ENCODE measurements around the gene PLXNB1. TPM values are rescaled to one million over a fixed set of nuclear protein-coding genes. Genes with fewer than 3 reads are reported as not detected.

Gene PLXNB1
- polyA plus RNA-seq, 1 donor: 121 TPM

DNA sequence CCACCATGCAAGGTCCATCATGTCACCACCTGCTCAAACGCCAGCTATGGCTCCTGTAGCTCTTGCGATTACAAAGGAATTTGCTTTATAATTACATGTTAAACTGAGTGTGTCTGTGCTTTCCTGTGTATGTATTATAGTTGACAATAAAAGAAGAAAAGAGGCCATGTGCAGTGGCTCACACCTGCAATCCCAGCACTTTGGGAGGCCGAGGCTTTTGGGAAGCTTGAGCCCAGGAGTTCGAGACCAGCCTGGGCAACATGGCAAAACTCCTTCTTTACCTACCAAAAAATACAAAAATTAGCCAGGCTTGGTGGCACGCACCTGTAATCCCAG, 43.7 kb upstream of the PLXNB1 start:
- no peak for DNase-seq
- Histone ChIP-seq H3K27ac (ENCODE audit: low read length) (peak overlapping the region; percentile 95), H3K9me3 (ENCODE audit: control insufficient read depth, low read depth, low read length) (no peaks in the 10 kb centered on the region), H3K36me3 (ENCODE audit: control insufficient read depth, insufficient read depth, low read length) (peaks cover 21% of the 10 kb centered on the region), H3K4me3 (ENCODE audit: low read length) (no peak overlapping the region), H3K27me3 (ENCODE audit: control insufficient read depth, insufficient read depth, low read length) (no peaks in the 10 kb centered on the region), H3K4me1 (ENCODE audit: control insufficient read depth, insufficient read depth, low read length) (peaks cover 47% of the 10 kb centered on the region)
- 100% methylated on average over 1 of the region's 5 CpGs for WGBS (ENCODE audit: insufficient coverage, low lambda C conversion rate)

DNA sequence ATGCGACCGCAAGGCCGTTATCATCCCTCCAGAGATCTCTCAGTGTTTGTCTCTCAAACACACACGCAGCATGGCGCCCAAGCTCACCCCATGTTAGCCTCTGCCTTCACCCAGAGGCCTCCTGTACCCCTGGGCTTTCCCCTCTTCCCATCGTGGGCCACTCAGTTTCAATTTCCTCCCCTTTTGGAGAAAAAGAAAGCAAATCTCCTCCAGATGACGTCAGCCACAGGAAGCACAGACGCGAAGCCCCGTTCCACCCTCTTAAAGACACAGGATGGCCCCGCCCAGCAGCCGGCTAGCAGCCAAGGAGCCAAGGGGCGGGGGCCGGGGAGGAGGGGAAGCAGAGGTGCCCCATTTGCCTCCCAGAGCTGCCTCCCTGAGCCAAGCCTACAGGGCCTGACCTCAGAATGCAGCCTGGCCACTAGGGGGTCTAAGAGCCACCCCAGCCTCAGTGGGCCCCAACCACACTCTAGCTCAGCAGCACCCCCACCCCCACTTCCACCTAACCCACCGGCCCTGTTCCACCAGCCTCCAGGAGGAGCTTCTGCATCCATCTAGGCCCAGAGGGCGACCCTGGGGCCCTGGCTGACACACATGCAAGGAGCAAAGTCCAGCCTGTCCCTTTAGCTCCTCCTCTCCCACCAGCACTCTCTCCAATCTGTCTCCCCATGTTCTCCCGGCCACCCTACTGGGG, 43.2 kb upstream of the PLXNB1 start:
- Histone ChIP-seq H3K36me3 (ENCODE audit: control insufficient read depth, insufficient read depth, low read length) (peaks cover 26% of the 10 kb centered on the region), H3K4me1 (ENCODE audit: control insufficient read depth, insufficient read depth, low read length) (peaks cover 53% of the 10 kb centered on the region)
- no CpG with 5 or more reads among the region's 17 CpGs for WGBS (ENCODE audit: insufficient coverage, low lambda C conversion rate)

DNA sequence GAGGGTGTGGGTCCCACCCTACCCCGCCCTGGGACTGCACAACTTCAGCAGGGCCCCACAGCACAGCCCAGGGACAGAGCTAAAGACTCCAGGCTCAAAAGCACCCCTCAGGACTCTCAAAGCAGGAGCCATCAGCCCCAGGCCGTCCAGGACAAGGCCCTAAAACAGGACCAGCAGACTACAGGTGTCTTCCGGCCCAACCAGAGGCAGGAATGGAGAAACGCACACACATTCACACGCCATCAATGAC, 42.7 kb upstream of the PLXNB1 start:
- peak overlapping the region; percentile 69 for H3K4me3 ChIP-seq (ENCODE audit: low read length)
- H3K4me1 ChIP-seq (ENCODE audit: control insufficient read depth, insufficient read depth, low read length): peaks cover 55% of the 10 kb centered on the region
- H3K9me3 ChIP-seq (ENCODE audit: control insufficient read depth, low read depth, low read length): no peaks in the 10 kb centered on the region
- no CpG with 5 or more reads among the region's 5 CpGs for WGBS (ENCODE audit: insufficient coverage, low lambda C conversion rate)
- DNase-seq: no peak
- H3K27ac ChIP-seq (ENCODE audit: low read length): peak overlapping the region; percentile 95
- no peaks in the 10 kb centered on the region for H3K27me3 ChIP-seq (ENCODE audit: control insufficient read depth, insufficient read depth, low read length)
- H3K36me3 ChIP-seq (ENCODE audit: control insufficient read depth, insufficient read depth, low read length): peaks cover 30% of the 10 kb centered on the region

More for the DNA sequence above, 43.2 kb upstream of the PLXNB1 start:
- peak; percentile 95 to 99 for DNase-seq
- H3K27ac ChIP-seq (ENCODE audit: low read length): peak overlapping the region; percentile 95
- peak overlapping the region; percentile 69 for H3K4me3 ChIP-seq (ENCODE audit: low read length)
- H3K9me3 ChIP-seq (ENCODE audit: control insufficient read depth, low read depth, low read length): no peaks in the 10 kb centered on the region
- H3K27me3 ChIP-seq (ENCODE audit: control insufficient read depth, insufficient read depth, low read length): no peaks in the 10 kb centered on the region

DNA sequence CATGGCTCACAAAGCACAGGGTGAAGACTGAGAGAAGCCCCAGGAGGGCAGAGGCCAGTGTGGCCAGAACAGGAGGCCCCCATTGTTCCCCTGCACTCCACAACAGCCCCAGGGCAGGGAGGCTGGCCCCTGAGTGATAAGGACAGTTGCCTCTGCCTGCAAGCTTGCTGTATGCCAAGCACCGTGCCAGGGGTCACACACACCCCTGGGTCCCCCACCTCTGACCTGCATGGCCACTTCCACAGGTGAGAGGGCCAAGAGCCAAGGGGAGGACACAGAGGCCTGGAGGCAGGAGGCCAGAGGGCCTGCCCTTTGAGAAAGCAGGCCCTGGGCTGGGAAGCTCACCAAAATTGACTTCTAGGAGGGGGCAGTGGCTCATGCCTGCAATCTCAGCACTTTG, 40.4 kb upstream of the PLXNB1 start:
- Histone ChIP-seq H3K9me3 (ENCODE audit: control insufficient read depth, low read depth, low read length) (no peaks in the 10 kb centered on the region), H3K27ac (ENCODE audit: low read length) (peak overlapping the region; percentile 34), H3K27me3 (ENCODE audit: control insufficient read depth, insufficient read depth, low read length) (no peaks in the 10 kb centered on the region), H3K36me3 (ENCODE audit: control insufficient read depth, insufficient read depth, low read length) (peaks cover 40% of the 10 kb centered on the region), H3K4me1 (ENCODE audit: control insufficient read depth, insufficient read depth, low read length) (peaks cover 78% of the 10 kb centered on the region), H3K4me3 (ENCODE audit: low read length) (no peak overlapping the region)
- peak in 1 of 2 donors; percentile 42 for DNase-seq
- WGBS (ENCODE audit: insufficient coverage, low lambda C conversion rate): no CpG with 5 or more reads among the region's 1 CpG

DNA sequence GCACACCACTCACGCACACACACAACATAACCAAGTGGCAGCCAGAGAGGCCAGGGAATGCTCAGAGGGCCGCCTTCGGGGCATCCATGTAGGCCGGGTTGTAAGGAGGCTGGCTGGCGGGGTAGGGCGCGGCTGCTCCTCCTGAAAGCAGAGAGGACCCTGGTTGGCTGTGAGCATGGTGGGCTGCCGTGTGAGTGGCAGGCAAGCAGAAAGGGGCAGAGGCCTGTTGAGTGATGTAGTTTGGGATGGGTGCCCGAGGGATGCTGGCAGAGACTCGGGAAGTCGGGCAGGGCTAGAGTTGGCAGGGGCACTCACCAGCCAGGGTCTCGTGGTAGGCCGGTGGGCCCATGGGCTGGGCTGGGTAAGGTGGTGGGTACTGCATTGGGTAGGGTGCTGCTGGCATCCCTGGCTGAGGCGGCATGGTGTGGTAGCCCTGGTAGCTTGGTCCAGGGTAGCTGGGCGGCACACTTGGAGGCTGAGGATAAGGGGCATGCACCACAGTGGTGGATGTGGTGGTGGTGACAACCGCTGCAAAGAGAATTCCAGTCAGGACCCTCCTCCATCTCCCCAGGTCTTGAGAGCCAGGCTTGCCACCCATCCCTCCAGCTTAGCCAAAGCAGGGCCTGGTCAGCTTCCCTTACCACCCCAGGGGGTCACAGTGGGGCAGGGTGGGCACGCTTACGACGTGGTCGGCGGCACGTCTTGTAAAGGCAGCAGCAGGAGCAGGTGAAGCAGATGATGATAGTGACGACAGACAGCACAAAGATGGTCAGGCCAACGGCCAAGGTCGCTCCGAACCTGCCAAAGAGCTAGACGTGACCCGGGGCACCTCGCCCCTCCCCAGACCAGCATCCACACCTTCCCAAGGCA, 39.4 kb upstream of the PLXNB1 start:
- Histone ChIP-seq H3K27ac (ENCODE audit: low read length) (peak overlapping the region; percentile 34), H3K4me3 (ENCODE audit: low read length) (no peak overlapping the region), H3K36me3 (ENCODE audit: control insufficient read depth, insufficient read depth, low read length) (peaks cover 43% of the 10 kb centered on the region), H3K4me1 (ENCODE audit: control insufficient read depth, insufficient read depth, low read length) (peaks cover 76% of the 10 kb centered on the region), H3K9me3 (ENCODE audit: control insufficient read depth, low read depth, low read length) (no peaks in the 10 kb centered on the region), H3K27me3 (ENCODE audit: control insufficient read depth, insufficient read depth, low read length) (no peaks in the 10 kb centered on the region)
- no CpG with 5 or more reads among the region's 29 CpGs for WGBS (ENCODE audit: insufficient coverage, low lambda C conversion rate)
- no peak for DNase-seq

DNA sequence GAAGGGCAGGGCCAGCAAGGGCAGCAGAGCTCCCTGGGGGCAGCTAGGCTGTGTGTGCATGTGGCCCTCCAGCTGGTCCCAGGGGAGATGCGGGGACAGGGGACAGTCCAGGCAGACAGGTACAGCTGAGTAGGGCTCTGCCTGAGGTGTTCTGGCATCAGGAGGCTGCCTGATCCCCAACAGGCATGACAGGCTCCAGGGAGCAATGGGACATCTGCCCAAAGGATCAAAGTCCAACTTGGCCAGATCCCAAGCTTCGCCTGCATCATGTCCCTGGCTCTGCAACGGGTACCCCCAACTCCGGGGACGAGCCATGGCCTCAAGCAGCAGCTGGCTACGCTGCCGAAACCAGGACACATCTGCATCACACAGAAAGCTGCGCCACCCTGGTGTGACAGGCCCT, 38.4 kb upstream of the PLXNB1 start:
- no peak overlapping the region for H3K4me3 ChIP-seq (ENCODE audit: low read length)
- peak; percentile 30 to 62 for DNase-seq
- H3K36me3 ChIP-seq (ENCODE audit: control insufficient read depth, insufficient read depth, low read length): peaks cover 43% of the 10 kb centered on the region
- no peaks in the 10 kb centered on the region for H3K9me3 ChIP-seq (ENCODE audit: control insufficient read depth, low read depth, low read length)
- peaks cover 66% of the 10 kb centered on the region for H3K4me1 ChIP-seq (ENCODE audit: control insufficient read depth, insufficient read depth, low read length)
- WGBS (ENCODE audit: insufficient coverage, low lambda C conversion rate): no CpG with 5 or more reads among the region's 8 CpGs
- H3K27ac ChIP-seq (ENCODE audit: low read length): peak overlapping the region; percentile 18
- H3K27me3 ChIP-seq (ENCODE audit: control insufficient read depth, insufficient read depth, low read length): no peaks in the 10 kb centered on the region

DNA sequence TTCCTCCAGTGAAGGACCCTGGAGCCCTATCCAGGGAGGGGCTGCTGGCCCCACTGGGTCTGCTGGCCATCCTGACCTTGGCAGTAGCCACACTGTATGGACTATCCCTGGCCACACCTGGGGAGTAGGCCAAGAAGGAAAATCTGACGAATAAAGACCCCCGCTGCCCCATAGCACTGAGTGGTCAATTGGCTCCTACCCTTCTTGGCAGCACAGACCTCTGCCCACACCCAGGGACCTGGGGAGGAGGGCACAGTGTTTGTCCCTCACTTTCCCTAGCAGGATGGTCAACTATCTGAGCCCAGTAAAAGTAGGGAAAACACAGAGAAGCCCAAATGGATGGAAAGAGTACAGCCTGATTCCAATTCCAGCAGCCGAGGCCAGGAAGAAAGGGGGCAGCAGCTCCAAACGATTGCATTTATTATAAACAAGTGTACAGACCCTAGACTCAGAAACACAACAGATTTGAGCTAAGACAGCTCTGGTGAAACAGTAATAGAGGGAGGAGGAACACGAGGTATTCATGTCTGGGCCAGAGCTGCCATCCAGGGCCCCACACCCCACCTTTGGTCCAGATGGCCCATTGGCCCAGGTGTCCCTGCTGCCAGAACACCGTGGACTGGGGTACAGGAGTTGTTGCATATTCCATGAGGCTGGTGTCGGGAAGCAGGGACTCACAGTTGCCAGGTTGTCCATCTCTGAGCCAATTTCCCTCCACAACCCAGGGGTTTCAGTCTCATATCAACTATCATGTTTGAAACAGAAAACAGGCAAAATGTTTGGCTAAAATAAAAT, 37.8 kb upstream of the PLXNB1 start:
- Histone ChIP-seq H3K27me3 (ENCODE audit: control insufficient read depth, insufficient read depth, low read length) (no peaks in the 10 kb centered on the region), H3K4me1 (ENCODE audit: control insufficient read depth, insufficient read depth, low read length) (peaks cover 64% of the 10 kb centered on the region), H3K27ac (ENCODE audit: low read length) (peak overlapping the region; percentile 99), H3K36me3 (ENCODE audit: control insufficient read depth, insufficient read depth, low read length) (peaks cover 45% of the 10 kb centered on the region), H3K9me3 (ENCODE audit: control insufficient read depth, low read depth, low read length) (no peaks in the 10 kb centered on the region), H3K4me3 (ENCODE audit: low read length) (no peak overlapping the region)
- DNase-seq: no peak
- WGBS (ENCODE audit: insufficient coverage, low lambda C conversion rate): no CpG with 5 or more reads among the region's 7 CpGs

DNA sequence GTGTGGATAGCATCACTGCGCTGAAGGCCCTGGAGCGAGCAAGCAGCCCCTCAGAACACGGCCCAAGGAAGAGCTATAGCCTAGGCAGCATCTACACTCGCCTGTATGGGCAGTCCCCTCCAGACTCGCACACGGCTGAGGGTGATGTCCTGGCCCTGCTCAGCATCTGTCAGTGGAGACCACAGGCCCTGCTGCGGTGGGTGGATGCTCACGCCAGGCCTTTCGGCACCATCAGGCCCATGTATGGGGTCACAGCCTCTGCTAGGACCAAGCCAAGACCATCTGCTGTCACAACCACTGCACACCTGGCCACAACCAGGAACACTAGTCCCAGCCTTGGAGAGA, 37.2 kb upstream of the PLXNB1 start:
- DNase-seq: no peak
- no peaks in the 10 kb centered on the region for H3K9me3 ChIP-seq (ENCODE audit: control insufficient read depth, low read depth, low read length)
- no peaks in the 10 kb centered on the region for H3K27me3 ChIP-seq (ENCODE audit: control insufficient read depth, insufficient read depth, low read length)
- peak overlapping the region; percentile 99 for H3K27ac ChIP-seq (ENCODE audit: low read length)
- peaks cover 45% of the 10 kb centered on the region for H3K36me3 ChIP-seq (ENCODE audit: control insufficient read depth, insufficient read depth, low read length)
- peaks cover 64% of the 10 kb centered on the region for H3K4me1 ChIP-seq (ENCODE audit: control insufficient read depth, insufficient read depth, low read length)
- H3K4me3 ChIP-seq (ENCODE audit: low read length): no peak overlapping the region
- WGBS (ENCODE audit: insufficient coverage, low lambda C conversion rate): no CpG with 5 or more reads among the region's 9 CpGs

DNA sequence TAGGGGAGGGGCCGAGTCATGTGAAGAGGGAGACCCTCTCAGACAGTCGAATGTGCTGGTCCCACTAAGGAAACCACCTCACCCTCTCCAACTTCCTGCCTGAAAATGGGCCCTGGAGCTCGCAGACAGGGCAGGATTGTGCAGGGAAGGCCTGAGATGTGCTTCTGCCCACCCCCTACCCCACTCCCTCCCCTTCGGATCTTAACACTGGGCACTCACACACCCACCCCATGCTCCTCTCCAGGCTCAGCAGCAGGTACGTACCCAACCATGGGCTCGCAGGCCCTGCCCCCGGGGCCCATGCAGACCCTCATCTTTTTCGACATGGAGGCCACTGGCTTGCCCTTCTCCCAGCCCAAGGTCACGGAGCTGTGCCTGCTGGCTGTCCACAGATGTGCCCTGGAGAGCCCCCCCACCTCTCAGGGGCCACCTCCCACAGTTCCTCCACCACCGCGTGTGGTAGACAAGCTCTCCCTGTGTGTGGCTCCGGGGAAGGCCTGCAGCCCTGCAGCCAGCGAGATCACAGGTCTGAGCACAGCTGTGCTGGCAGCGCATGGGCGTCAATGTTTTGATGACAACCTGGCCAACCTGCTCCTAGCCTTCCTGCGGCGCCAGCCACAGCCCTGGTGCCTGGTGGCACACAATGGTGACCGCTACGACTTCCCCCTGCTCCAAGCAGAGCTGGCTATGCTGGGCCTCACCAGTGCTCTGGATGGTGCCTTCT, 36.7 kb upstream of the PLXNB1 start:
- no peak for DNase-seq
- Histone ChIP-seq H3K4me3 (ENCODE audit: low read length) (peak overlapping the region; percentile 45), H3K36me3 (ENCODE audit: control insufficient read depth, insufficient read depth, low read length) (peaks cover 45% of the 10 kb centered on the region), H3K9me3 (ENCODE audit: control insufficient read depth, low read depth, low read length) (no peaks in the 10 kb centered on the region), H3K27ac (ENCODE audit: low read length) (peak overlapping the region; percentile 99), H3K27me3 (ENCODE audit: control insufficient read depth, insufficient read depth, low read length) (no peaks in the 10 kb centered on the region), H3K4me1 (ENCODE audit: control insufficient read depth, insufficient read depth, low read length) (peaks cover 59% of the 10 kb centered on the region)
- no CpG with 5 or more reads among the region's 19 CpGs for WGBS (ENCODE audit: insufficient coverage, low lambda C conversion rate)

Data from large intestine (tissue), 3 donors.